Pancreas (tissue), 10 donors: ENCODE results near the gene LCN1. TPM values are rescaled to one million over a fixed set of nuclear protein-coding genes. Genes with fewer than 3 reads are reported as not detected.

Experiments used
- ATAC-seq, 4 donors: fragments of 200-7000 bp; cut with Tn5 transposase; one replicate each; pipeline versions ENCODE4 v1.8.0 to v1.9.1; 2020; ENCODE audit warnings: mild to moderate bottlenecking in 4 of 4, moderate library complexity in 4 of 4
- DNase-seq, 6 donors: peaks; one replicate each; pipeline ENCODE4 v3.0.0-alpha.2; 2020
- FAIRE-seq: peaks from 2 replicates; lab custom pipeline; 2012; peaks lifted over from hg19 to GRCh38; lab: Jason Lieb, UNC
- H3K27ac ChIP-seq, 4 donors: fragments of 200-600 bp; sonication (generic); 1 replicate in 3 of 4; 2 replicates in 1 of 4; pipeline versions ENCODE4 v1.5.0 to v1.8.0; 2020
- H3K27me3 ChIP-seq, 4 donors: fragments of 200-600 bp; one replicate each; pipeline ENCODE4 v1.8.0; 2021
- H3K36me3 ChIP-seq, 3 donors: fragments of 200-600 bp; sonication (generic) in 1 of 3; one replicate each; pipeline versions ENCODE4 v1.5.0 to v1.8.0; 2020 to 2021
- H3K4me1 ChIP-seq, 3 donors: fragments of 200-600 bp; one replicate each; pipeline ENCODE4 v1.8.0; 2021
- H3K4me3 ChIP-seq, 4 donors: fragments of 200-600 bp; sonication (generic) in 2 of 4; one replicate each; pipeline versions ENCODE4 v1.5.0 to v1.8.0; 2020 to 2021
- H3K9me3 ChIP-seq, 4 donors: fragments of 200-600 bp; one replicate each; pipeline ENCODE4 v1.8.0; 2021
- CTCF ChIP-seq, 4 donors: fragments of 200-600 bp; sonication (generic) in 3 of 4; IDR thresholded peaks; one replicate each; pipeline versions ENCODE4 v1.5.0 to v1.8.0; 2021; ENCODE audit warnings: antibody characterized with exemption in 4 of 4
- WGBS, 2 donors: extraction: QIAGEN DNeasy Blood & Tissue Kit; methylation state at CpG; one replicate each; pipeline ENCODE4 v1.1.7; 2013; 5-methylcytosine and 5-hydroxymethylcytosine counted together
- intact Hi-C, 3 donors: fragments of 100-400 bp; cut with DNase I; formaldehyde crosslinking; loops; one replicate each; pipeline versions ENCODE4 v1.11.1 to v1.14.2; 2022
- polyA plus RNA-seq, 2 donors: library from polyadenylated mRNA; stranded (reverse); fragments of 200-250 nt; gene quantifications; one replicate each; pipeline ENCODE4 v1.2.3, GENCODE V29; 2013
- total RNA-seq, 6 donors: library from RNA; stranded (reverse); fragmentation: NEBNext Ultra II Directional in 4 of 6; extraction: Animal tissue kit (Norgen Biotek cat#: 25700) in 4 of 6; gene quantifications; one replicate each; pipeline versions ENCODE4 v1.2.1 to v1.2.4, GENCODE V29; 2021 to 2023
- donor health status: healthy with polysubstance abuse.
- donor health status: DM: no; HTN: no; CAD: no; lungs with moderate emphysema.
- donor health status: DM: no; HTN: no; CAD: no.
- donor health status: control.
- donor health status: control.
- donor health status: Bipolar disorder and iron deficiency.
- donor health status: DM: yes; HTN: yes; CAD: no.
- donor health status: DM: no; HTN: no; CAD: no.
- donor health status: DM: no; HTN: no; CAD: no.
- donor health status: DM: yes; HTN: yes; CAD: no.

The LCN1 gene
- total RNA-seq (not detected), polyA plus RNA-seq (not detected)

- DNase-seq (no peak), ATAC-seq (no peak), FAIRE-seq (no peak)
- Histone ChIP-seq H3K4me1 (no peaks in the 10 kb centered on the region), H3K4me3 (no peak within 1 kb of the TSS), H3K27ac (no peak within 1 kb of the TSS), H3K36me3 (no peaks in the 10 kb centered on the region), H3K27me3 (no peaks in the 10 kb centered on the region), H3K9me3 (no peaks in the 10 kb centered on the region)
- TF ChIP-seq CTCF (IDR thresholded peaks at IDR 0.05) = no peak
- 56 to 73% methylated on average over 18 of the region's 18 CpGs for WGBS, 2 donors
- intact Hi-C loops = no loop called here
Measured at GRCh38 chr9:135520916-135521607, at the start of gene LCN1. LCN1 (plus strand) TSS chr9:135521440; CDS start chr9:135521498, 58 bp downstream.

GRCh38 chr9:135471791-135472640 lies 49.2 kb upstream of the LCN1 start:
- intact Hi-C loops = no loop called here
- H3K36me3 ChIP-seq = no peaks in the 10 kb centered on the region
- 73 to 75% methylated on average over 23 of the region's 23 CpGs for WGBS, 2 donors
- no peak for TF ChIP-seq CTCF (IDR thresholded peaks at IDR 0.05)
- H3K27ac ChIP-seq = no peak overlapping the region
- no peaks in the 10 kb centered on the region for H3K27me3 ChIP-seq
- no peaks in the 10 kb centered on the region for H3K4me1 ChIP-seq
- H3K9me3 ChIP-seq = no peaks in the 10 kb centered on the region
- no peak overlapping the region for H3K4me3 ChIP-seq
- FAIRE-seq (no peak), ATAC-seq (no peak), DNase-seq (peak in 1 of 6 donors; percentile 26)

DNA sequence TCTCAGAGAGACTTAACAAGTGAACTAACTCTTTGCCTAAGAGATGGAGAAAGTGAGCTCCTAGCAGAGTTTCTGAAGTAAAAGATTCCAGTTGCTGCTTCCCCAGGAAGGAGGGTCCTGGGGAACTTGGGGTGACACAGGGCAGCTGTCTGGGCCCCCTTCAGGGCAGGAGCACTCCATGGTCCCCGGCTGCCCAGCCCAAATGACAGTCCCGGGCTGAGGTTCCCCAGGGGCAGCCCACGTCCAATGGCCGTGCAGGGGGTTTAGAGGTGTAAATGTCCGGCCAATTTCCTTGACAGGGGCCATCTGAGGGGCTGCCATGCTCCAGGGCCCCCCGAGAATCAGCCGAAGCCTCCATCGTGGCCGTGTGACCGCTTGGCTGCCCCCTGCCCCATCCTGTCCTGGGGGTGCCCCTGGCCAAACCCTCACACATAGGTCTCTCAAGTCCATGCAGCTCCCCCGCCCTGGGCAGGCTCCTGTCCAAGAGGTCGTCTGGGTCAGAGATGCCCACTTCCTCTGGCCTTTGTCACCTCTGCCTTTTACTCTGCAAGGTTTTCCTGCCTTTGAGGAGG lies 47.2 kb upstream of the LCN1 start:
- Histone ChIP-seq H3K4me3 (no peak overlapping the region), H3K4me1 (no peaks in the 10 kb centered on the region), H3K36me3 (no peaks in the 10 kb centered on the region), H3K27ac (no peak overlapping the region), H3K9me3 (no peaks in the 10 kb centered on the region), H3K27me3 (no peaks in the 10 kb centered on the region)
- ATAC-seq (no peak), DNase-seq (peak in 1 of 6 donors; percentile 55), FAIRE-seq (no peak)
- WGBS, 2 donors = 66 to 78% methylated on average over 12 of the region's 12 CpGs
- intact Hi-C loops = no loop called here
- no peak for TF ChIP-seq CTCF (IDR thresholded peaks at IDR 0.05)

- Histone ChIP-seq H3K4me3 (no peak overlapping the region), H3K4me1 (no peaks in the 10 kb centered on the region), H3K27me3 (no peaks in the 10 kb centered on the region), H3K36me3 (no peaks in the 10 kb centered on the region), H3K27ac (no peak overlapping the region), H3K9me3 (no peaks in the 10 kb centered on the region)
- 33 to 39% methylated on average over 12 of the region's 12 CpGs for WGBS, 2 donors
- intact Hi-C loops = no loop called here
- TF ChIP-seq CTCF (IDR thresholded peaks at IDR 0.05) = no peak
- ATAC-seq (no peak), DNase-seq (peak in 1 of 6 donors; percentile 24), FAIRE-seq (no peak)
Measured at GRCh38 chr9:135474915-135475314, 46.3 kb upstream of the LCN1 start.
